Mononuclear cell (primary cell): ENCODE results near the gene PLOD1. TPM values are rescaled to one million over a fixed set of nuclear protein-coding genes. Genes with fewer than 3 reads are reported as not detected.
A peak's percentile ranks its signal among the peaks of the same experiment; 100 is the strongest.
"Not testable (repeated sequence)": the region's sequence is repeated elsewhere in the genome, so short reads cannot be mapped to it uniquely, and the experiment has no call there.

Experiments
- H3K27me3 ChIP-seq: 2 replicates; pipeline ENCODE4 v1.6.0; 2011; ENCODE audit warnings: low read length, control low read depth; ENCODE audit not compliant: insufficient read depth
- H3K4me1 ChIP-seq: 2 replicates; pipeline ENCODE4 v1.5.1; 2011; ENCODE audit warnings: mild to moderate bottlenecking, low read length, control low read depth; ENCODE audit not compliant: insufficient read depth
- H3K4me3 ChIP-seq: 2 replicates; pipeline ENCODE4 v1.5.1; 2011; ENCODE audit warnings: mild to moderate bottlenecking, low read length, moderate library complexity
- H3K9me3 ChIP-seq: 2 replicates; pipeline ENCODE4 v1.5.1; 2011; ENCODE audit warnings: low read depth, mild to moderate bottlenecking, control low read depth, low read length
- total RNA-seq: library from RNA; depleted of rRNA; stranded (reverse); fragments of >200 nt; gene quantifications from one replicate; pipeline ENCODE4 v1.2.3, GENCODE V29; 2012

Gene PLOD1
- total RNA-seq, 1 donor = 21.8 TPM

GRCh38 chr1:11923827-11924113 is 10.7 kb upstream of the PLOD1 start:
- H3K9me3 ChIP-seq = no peaks in the 10 kb centered on the region
- H3K4me1 ChIP-seq = peaks cover 42% of the 10 kb centered on the region
- no peaks in the 10 kb centered on the region for H3K27me3 ChIP-seq
- H3K4me3 ChIP-seq = no peak overlapping the region

- H3K4me1 ChIP-seq = peaks cover 44% of the 10 kb centered on the region
- H3K27me3 ChIP-seq = no peaks in the 10 kb centered on the region
- peak overlapping the region; percentile 50 for H3K4me3 ChIP-seq
- no peaks in the 10 kb centered on the region for H3K9me3 ChIP-seq
Observed at GRCh38 chr1:11924334-11925195, 10.0 kb upstream of the PLOD1 start.

GRCh38 chr1:11925196-11925937 is 9.2 kb upstream of the PLOD1 start:
- not testable (repeated sequence) for H3K9me3 ChIP-seq, H3K27me3 ChIP-seq
- Histone ChIP-seq H3K4me3 (peak overlapping the region; percentile 50), H3K4me1 (peaks cover 47% of the 10 kb centered on the region)

- H3K27me3 ChIP-seq = no peaks in the 10 kb centered on the region
- H3K9me3 ChIP-seq = no peaks in the 10 kb centered on the region
- peak overlapping the region; percentile 50 for H3K4me3 ChIP-seq
- peaks cover 46% of the 10 kb centered on the region for H3K4me1 ChIP-seq
Observed at GRCh38 chr1:11925938-11926292, 8.6 kb upstream of the PLOD1 start.

GRCh38 chr1:11927866-11928592 is 6.5 kb upstream of the PLOD1 start:
- Histone ChIP-seq H3K9me3 (no peaks in the 10 kb centered on the region), H3K27me3 (no peaks in the 10 kb centered on the region), H3K4me3 (no peak overlapping the region), H3K4me1 (peaks cover 41% of the 10 kb centered on the region)

GRCh38 chr1:11929849-11930248 is 4.7 kb upstream of the PLOD1 start:
- Histone ChIP-seq H3K4me3 (no peak overlapping the region), H3K27me3 (no peaks in the 10 kb centered on the region), H3K4me1 (peaks cover 38% of the 10 kb centered on the region), H3K9me3 (no peaks in the 10 kb centered on the region)

GRCh38 chr1:11930571-11931445 is 3.7 kb upstream of the PLOD1 start:
- Histone ChIP-seq H3K27me3 (no peaks in the 10 kb centered on the region), H3K4me1 (peaks cover 43% of the 10 kb centered on the region), H3K4me3 (no peak overlapping the region), H3K9me3 (no peaks in the 10 kb centered on the region)

- Histone ChIP-seq H3K4me1 (peaks cover 39% of the 10 kb centered on the region), H3K9me3 (no peaks in the 10 kb centered on the region), H3K4me3 (no peak overlapping the region), H3K27me3 (no peaks in the 10 kb centered on the region)
Observed at GRCh38 chr1:11931845-11932244, 2.7 kb upstream of the PLOD1 start.

GRCh38 chr1:11935057-11935412 is 518 bp downstream of the PLOD1 start:
- Histone ChIP-seq H3K4me3 (peak overlapping the region; percentile 56), H3K9me3 (no peaks in the 10 kb centered on the region), H3K4me1 (peaks cover 29% of the 10 kb centered on the region), H3K27me3 (no peaks in the 10 kb centered on the region)

GRCh38 chr1:11935733-11936132 is 1.2 kb downstream of the PLOD1 start:
- not testable (repeated sequence) for H3K4me3 ChIP-seq, H3K27me3 ChIP-seq, H3K9me3 ChIP-seq
- peaks cover 25% of the 10 kb centered on the region for H3K4me1 ChIP-seq

GRCh38 chr1:11938722-11939526 is 4.4 kb downstream of the PLOD1 start:
- H3K4me3 ChIP-seq = no peak overlapping the region
- peaks cover 17% of the 10 kb centered on the region for H3K4me1 ChIP-seq
- no peaks in the 10 kb centered on the region for H3K27me3 ChIP-seq
- H3K9me3 ChIP-seq = no peaks in the 10 kb centered on the region

GRCh38 chr1:11939794-11940193 is 5.3 kb downstream of the PLOD1 start:
- H3K4me3 ChIP-seq, H3K27me3 ChIP-seq, H3K9me3 ChIP-seq: not testable (repeated sequence)
- peaks cover 11% of the 10 kb centered on the region for H3K4me1 ChIP-seq

- H3K4me1 ChIP-seq = peaks cover 5% of the 10 kb centered on the region
- H3K9me3 ChIP-seq = no peaks in the 10 kb centered on the region
- no peaks in the 10 kb centered on the region for H3K27me3 ChIP-seq
- H3K4me3 ChIP-seq = no peak overlapping the region
Observed at GRCh38 chr1:11940260-11940921, 5.9 kb downstream of the PLOD1 start.

GRCh38 chr1:11942280-11942679 is 7.8 kb downstream of the PLOD1 start:
- H3K4me3 ChIP-seq = no peak overlapping the region
- no peaks in the 10 kb centered on the region for H3K4me1 ChIP-seq
- H3K27me3 ChIP-seq = no peaks in the 10 kb centered on the region
- no peaks in the 10 kb centered on the region for H3K9me3 ChIP-seq
